Gastrocnemius medialis (tissue), 4 donors: ENCODE results near the gene PAPLN.

Experiments
- CTCF ChIP-seq, 5 experiments: fragments of 450-650 bp in 3 of 5; fragments of 200-600 bp in 2 of 5; sonication (generic) in 2 of 5; IDR thresholded peaks in 4 of 5; conservative IDR thresholded peaks in 1 of 5; 1 replicate in 4 of 5; 2 replicates in 1 of 5; pipeline ENCODE4 v1.5.1; 2016 to 2019; ENCODE audit warnings: antibody characterized with exemption in 5 of 5, mild to moderate bottlenecking in 3 of 5, moderate library complexity in 3 of 5
- POLR2A ChIP-seq, 2 donors: fragments of 450-650 bp; IDR thresholded peaks; one replicate each; pipeline ENCODE4 v1.6.1; 2017; ENCODE audit warnings: antibody characterized with exemption in 2 of 2, mild to moderate bottlenecking in 2 of 2, moderate library complexity in 2 of 2

- TF ChIP-seq CTCF (IDR thresholded peaks at IDR 0.05 in 4 of 5, conservative IDR thresholded peaks at IDR 0.05 in 1 of 5) (no peak), POLR2A (IDR thresholded peaks at IDR 0.05) (no peak)
Measured at GRCh38 chr14:73221945-73222344, 15.4 kb upstream of the PAPLN start.
